Stimulated activated CD4-positive, alpha-beta T cell treated with anti-CD3 and anti-CD28 coated beads, Interleukin-15, amount 100 ng/mL, for 24 hours (primary cell): Measurements from ENCODE around the gene DHX35.

ENCODE experiments used
- DNase-seq: peaks from one replicate; pipeline ENCODE4 v3.0.0-alpha.2; 2020

DHX35 gene, protein sequence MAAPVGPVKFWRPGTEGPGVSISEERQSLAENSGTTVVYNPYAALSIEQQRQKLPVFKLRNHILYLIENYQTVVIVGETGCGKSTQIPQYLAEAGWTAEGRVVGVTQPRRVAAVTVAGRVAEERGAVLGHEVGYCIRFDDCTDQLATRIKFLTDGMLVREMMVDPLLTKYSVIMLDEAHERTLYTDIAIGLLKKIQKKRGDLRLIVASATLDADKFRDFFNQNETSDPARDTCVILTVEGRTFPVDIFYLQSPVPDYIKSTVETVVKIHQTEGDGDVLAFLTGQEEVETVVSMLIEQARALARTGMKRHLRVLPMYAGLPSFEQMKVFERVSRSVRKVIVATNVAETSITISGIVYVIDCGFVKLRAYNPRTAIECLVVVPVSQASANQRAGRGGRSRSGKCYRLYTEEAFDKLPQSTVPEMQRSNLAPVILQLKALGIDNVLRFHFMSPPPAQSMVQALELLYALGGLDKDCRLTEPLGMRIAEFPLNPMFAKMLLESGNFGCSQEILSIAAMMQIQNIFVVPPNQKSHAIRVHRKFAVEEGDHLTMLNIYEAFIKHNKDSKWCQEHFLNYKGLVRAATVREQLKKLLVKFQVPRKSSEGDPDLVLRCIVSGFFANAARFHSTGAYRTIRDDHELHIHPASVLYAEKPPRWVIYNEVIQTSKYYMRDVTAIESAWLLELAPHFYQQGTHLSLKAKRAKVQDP

DNA sequence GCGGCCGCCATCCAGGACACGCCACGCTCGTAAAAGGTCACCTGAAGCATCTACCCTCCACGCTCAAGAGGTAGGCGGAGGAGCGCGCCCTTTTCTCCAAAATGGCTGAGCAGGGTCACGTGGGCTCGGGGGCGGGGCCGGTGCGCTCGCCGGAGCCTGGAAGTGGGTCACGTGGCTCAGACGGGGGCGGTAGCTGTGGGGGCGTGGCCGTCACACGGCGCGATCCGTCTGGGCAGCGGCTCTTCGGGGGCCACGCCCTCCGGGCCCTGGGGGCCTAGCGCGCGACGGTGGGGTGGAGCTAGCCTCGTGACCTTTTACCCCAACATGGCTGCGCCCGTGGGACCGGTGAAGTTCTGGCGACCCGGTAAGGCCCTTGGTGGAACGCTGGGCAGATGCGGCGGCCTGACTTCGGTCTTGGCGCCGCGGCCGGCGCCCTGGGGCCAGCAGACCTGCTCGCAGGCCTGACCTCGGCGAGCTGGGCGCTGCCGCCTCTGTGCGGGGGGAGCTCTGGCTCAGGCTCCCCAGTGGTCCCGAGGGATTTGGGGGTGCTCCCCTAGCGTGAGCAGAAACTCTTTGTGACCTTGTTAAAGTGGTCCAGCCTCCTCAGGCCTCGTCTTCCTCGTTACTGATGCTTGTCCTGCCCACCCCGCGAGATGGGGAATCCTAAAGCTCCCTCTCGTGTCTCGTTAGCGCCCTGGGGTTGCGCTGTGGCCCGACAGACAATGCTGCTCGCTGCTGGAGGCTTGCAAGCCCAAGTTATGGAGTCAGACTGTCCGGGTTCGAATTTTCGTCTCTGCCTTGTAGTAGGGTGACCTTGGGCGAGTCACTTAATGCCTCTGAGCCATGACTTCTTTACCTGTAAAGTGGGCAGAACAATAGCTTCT, at the start of gene DHX35:
DHX35 (plus strand) TSS at position 301 of the 884 bp plus-strand sequence; CDS start at position 325, 24 bp downstream.
- DNase-seq = peak; percentile 99

DNA sequence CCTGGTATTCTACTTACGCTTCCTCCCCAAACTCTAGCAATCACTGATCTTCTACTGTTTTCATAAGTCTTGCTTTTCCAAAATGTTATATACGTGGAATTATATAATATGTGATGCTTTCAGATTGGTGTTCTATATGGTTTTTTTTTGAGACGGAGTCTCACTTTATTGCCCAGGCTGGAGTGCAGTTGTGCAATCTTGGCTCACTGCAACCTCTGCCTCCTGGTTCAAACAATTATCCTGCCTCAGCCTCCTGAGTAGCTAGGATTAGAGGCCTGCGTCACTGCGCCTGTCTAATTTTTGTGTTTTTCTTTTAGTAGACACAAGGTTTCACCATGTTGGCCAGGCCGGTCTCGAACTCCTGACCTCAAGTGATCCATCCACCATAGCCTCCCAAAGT, 46.8 kb upstream of the DHX35 start:
- DNase-seq = no peak

DNA sequence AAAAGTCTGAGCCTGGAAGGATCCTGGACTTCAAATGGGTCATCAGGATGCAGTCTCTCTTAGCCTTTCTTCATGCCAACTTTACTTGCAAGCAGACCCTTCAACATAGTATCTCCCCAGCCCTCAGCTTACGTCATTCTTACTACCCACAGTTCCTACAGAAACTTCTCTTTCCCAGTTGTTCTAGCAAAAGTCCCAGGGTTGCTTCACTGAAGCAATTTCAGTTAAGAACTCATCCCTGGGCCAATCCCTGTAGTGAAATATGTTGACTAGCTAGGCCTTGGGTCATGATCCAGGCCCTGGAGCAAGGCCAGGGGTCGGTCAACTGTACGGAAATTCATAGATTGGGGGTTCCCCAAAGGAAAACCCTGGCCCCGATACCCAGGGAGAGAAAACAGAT, 44.5 kb upstream of the DHX35 start:
- no peak for DNase-seq

DNA sequence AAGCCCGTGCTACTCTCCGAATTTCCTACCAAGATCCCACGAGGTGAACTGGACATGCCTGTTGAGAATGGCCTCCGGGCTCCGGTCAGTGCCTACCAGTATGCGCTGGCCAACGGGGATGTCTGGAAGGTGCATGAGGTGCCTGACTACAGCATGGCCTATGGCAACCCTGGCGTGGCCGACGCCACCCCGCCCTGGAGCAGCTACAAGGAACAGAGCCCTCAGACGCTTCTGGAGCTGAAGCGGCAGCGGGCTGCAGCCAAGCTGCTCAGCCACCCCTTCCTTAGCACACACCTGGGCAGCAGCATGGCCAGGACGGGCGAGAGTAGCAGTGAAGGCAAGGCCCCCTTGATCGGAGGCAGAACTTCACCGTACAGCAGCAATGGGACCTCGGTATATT, 44.0 kb upstream of the DHX35 start:
- no peak for DNase-seq

DNA sequence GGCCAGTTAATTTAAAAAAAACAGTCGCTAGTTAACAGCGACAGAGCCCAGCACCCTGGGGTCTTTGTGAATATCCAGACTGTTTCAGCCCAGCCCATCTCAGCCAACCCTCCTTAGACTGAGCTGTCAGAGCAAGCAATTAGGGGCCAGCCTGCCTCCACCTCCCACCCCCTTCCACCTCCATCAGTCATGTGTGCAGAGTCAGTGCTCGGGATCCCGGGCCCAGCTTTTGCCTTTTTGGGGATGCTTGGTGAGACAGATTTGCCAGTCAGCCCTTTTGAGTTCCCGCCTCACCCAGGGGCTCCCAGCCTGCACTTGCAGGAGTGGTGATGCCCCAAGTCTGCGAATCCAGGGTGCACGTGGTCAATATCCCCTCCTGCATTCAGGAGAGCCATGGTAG, 42.5 kb upstream of the DHX35 start:
- DNase-seq = no peak

DNA sequence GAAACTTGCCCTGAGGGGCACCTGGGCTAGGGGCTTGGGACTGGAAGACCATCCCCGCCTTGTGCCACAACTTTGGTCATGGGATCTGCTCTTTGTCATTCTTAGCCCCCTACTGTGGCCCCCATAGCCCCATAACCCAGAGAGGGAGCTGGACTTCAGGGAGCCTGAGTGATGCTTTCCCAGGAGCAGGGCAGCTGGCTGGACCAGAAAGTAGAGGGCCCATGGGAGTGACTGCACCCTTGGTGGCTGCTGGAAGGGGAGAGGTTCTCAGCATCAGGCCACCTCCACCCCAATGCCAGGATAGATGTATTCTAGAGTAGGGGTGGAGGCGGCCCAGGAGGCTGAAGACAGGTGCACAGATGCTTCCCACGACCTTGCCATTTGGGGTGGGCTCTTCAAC, 41.7 kb upstream of the DHX35 start:
- no peak for DNase-seq

DNA sequence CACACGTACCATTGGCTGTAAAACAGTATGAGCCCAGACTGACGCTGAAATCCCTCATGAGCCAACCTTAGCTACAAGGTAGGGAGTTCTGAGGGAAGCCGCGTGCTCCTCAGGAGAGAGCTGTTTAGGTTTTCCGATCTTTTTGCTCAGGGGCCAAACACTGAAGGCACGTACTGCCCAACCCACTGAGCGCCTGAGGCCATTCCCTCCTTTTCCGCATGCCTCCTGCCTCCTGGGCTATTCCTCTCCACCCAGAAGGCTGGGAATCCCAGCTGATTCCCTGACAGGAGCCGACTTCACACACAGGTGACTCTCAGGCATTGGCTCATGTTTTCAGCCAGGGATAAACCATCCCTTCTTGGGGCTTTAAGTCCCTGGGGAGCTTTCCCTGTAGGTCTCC, 41.3 kb upstream of the DHX35 start:
- DNase-seq = no peak

DNA sequence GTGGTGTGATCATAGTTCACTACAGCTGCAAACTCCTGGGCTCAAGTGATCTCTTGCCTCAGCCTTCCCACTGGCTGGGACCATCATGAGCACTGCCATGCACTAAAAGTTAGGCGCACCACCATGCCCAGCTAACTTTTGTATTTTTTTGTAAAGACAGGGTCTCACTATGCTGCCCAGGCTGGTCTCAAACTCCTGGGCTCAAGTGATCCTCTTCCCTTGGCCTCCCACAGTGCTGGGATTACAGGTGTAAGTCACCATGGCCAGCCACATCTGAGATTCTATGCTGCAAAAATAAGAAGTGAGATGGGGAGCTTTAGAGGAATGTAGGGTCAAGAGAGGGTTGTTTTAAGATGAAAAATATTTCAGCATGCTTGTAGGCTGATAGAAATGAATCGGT, 37.4 kb upstream of the DHX35 start:
- no peak for DNase-seq

DNA sequence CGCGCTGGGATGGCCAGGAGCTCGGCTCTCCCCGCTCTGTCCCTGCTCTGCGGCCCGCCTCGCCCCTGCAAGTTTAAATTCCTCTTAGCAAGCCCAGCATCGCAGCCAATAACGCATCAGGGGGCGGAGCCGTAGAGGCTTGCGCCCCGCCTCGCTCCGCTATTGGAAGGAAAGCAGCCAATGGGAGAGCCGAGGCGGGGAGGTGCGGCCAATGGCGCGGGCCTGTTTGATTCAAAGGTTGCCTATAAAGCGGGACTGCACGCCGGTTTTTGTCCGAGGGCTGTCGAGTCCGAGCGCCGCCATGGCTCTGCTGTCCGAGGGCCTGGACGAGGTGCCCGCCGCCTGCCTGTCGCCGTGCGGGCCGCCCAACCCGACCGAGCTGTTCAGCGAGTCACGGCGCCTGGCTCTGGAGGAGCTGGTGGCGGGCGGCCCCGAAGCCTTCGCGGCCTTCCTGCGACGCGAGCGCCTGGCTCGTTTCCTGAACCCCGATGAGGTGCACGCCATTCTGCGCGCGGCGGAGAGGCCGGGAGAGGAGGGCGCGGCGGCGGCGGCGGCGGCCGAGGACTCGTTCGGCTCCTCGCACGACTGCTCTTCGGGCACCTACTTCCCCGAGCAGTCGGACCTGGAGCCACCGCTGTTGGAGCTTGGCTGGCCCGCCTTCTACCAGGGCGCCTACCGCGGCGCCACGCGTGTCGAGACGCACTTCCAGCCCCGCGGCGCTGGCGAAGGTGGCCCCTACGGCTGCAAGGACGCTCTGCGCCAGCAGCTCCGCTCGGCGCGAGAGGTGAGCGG, 35.8 kb upstream of the DHX35 start, which contains the start of gene FAM83D:
FAM83D (plus strand) TSS at position 276 of the 792 bp plus-strand sequence; CDS start at position 302, 26 bp downstream.
- peak; percentile 97 for DNase-seq

DNA sequence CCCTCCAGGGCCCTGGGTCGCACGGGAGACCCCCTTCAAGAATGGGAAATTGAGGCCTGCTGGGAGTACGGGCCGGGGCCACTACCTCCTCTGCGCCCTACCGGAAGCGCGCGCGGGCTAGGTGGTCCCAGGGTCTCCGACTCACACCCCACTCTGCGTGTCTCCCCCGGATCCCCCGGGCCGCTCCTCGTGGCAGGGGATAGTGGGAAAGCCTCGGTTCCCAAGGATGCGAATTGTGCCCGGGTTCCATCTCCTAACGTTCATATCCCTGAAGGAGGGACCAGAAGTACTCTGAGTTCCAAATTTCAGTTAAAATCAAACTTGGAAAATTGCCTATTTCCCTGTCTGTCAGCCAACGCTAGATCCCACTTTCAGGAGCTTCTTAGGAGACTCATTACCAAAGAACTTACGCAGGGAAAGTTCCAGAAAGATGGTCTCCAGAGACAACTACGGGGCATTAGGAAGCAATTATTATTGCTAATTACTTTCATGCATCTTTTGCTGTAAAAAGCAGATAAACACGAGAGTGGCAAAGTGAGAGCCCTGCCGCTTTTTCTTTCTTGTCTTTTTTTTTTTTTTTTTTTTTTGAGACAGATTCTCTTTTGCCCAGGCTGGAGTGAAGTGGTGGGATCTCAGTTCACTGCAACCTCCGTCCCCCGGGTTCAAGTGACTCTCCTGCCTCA, 35.1 kb upstream of the DHX35 start:
- peak; percentile 36 for DNase-seq

DNA sequence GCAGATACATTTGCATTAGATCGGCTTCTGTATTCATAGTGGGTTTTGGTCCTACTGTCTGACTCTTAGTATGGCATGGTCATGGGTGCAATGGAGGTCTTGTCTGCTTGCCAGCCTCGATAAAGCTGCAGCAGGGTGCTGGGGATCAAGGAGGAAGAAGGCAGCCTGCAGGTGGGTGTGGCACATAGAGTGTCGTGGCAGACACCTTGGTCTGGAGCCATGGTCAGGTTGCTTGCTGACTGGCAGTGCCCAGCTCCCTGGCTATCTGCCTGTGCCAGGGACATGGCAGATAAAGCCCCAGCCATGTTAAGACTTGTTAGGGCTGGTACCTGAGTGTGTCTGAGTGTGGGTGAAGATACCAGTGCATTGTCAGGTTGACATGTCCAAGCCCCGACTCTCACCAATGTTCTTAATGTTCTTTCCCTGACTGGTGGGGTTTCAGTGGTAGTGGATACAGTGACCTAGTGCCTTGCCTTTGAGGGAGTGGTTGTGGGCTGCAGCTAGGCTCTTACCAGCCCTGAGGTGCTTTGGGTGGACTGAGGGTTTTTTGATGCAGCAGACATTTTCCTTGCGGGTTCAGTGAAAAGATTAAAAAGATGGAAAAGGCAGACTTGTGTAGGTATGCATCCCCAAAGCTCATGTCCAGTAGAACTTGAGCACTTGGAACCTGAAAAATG, 34.1 kb upstream of the DHX35 start:
- no peak for DNase-seq

DNA sequence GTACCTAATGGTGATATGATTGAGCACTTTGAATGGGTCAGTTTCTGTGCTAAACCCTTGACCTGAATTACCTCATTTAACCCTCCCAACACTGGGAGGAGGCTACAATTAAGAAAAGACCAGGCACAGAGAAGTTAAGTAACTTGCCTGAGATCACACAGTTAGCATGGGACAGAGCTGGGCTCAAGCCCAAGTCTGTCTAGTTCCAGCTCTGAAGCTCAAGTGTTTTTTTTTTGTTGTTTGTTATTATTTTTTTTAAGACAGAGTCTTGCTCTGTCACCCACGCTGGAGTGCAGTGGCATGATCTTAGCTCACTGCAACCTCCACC, 31.9 kb upstream of the DHX35 start:
- no peak for DNase-seq

DNA sequence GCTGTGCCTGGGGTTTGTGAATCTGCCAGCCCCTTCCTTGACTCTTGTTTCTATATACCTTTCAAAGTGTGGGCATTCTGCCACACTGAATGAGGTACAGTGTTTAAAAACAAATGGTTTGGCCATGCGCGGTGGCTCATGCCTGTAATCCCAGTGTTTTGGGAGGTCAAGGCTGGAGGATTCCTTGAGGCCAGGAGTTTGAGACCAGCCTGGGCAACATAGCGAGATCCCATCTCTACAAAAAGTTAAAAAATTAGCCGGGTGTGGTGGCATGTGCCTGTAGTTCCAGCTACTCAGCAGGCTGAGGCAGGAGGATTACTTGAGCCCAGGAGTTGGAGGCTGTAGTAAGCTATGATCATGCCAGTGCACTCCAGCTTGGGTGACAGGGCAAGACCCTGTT, 30.2 kb upstream of the DHX35 start:
- DNase-seq = no peak

DNA sequence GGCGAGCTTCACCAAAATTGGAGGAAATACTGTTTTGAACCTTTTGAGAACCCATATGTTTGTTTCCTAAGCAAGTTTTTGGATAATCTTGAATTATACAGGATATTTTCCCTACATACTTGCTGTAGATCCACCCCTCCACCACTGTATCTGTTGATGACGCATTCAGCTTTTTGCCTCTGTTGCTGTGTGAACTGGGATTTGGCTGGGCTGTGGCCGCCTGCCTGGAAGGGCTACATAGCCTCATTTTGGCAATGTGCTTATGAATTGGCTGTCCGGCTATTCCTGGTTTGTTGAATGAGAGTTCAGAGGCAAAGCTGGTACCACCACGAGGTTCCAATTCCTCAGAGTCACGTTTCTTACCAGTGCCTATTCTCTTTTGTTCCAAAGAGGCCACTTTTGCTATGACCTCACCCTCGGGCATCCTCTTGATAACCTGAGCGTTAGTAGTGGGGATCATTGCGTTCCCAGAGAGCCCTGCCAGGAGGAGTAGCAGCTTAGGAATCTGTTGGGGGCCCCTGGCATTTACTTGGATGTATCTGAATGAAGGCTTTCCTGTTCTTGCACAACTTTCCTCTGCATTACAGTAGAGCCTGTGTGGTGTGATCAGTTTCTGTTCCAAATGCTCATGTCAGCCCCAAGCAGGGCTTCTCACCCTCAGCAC, 29.6 kb upstream of the DHX35 start:
- no peak for DNase-seq

DNA sequence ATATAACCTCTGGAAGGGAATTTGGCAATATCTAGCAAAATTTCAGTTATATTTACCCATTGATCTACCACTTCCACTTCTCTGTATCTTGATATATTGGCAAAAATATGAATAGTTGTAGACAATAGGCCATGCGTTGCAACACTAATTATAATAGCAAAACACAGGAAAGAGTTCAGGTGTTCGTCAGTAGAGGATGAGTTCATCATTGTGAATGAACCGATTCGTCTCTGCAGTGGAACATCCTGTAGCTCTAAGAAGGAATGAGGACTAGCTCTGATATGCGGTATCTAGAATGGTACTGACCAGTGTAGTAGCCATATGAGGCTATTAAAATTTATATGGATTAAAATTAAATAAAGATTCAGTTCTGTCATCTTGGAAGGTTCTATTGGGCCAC, 27.6 kb upstream of the DHX35 start:
- no peak for DNase-seq

DNA sequence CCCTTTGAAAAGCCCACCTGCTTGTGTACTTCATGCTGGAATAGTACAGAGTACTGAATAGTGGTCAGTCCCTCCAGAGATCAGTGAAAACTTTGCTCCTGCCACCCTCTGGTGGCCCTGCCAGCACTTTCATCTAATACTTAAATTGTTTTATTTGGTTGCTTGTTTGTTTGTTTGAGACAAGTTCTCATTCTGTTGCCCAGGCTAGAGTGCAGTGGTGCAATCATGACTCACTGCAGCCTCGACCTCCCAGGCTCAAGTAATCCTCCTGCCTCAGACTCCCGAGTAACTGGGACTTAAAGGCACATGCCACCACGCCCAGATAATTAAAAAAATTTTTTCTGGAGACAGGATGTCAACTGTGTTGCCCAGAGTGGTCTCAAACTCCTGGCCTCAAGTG, 26.9 kb upstream of the DHX35 start:
- no peak for DNase-seq

DNA sequence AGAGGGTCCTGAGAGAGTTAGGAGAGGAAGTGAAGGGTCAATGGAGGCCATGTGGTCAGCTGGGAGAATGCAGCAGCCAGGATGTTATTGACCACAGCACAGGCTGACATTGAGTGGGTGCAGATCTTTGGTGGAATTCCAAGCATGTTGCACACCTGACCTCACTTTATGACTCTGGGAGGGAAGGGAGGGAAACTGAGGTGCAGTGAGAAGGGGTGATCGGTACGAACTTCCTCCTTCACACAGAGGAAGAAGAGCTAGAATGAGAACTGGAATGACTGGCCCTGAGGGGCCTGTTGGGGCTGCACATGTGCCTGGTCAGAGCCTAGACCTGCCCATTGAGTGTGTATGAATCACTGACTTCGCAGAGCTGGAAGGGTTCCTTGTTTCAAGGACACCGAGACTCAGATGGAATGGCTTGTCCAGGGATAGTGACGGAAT, 26.2 kb upstream of the DHX35 start:
- no peak for DNase-seq

DNA sequence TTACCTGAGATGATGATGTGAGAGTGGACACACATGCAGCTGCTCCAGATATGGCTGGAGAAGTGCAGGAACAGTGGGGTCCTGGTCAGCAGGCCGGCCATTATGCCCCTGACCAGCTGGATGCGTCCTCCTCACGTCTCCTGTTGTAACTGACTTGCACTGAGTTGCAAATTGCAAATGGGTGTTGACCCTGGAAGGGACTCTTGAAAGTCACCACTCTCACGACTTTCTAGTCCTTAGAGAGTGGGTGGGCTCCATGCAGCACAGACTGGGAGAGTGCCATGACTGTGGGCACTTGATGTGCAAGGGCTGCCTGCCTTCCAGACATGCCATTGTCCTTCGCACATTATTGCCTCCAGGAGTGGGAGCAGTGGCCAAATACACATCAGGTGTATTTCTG, 25.1 kb upstream of the DHX35 start:
- DNase-seq = no peak

DNA sequence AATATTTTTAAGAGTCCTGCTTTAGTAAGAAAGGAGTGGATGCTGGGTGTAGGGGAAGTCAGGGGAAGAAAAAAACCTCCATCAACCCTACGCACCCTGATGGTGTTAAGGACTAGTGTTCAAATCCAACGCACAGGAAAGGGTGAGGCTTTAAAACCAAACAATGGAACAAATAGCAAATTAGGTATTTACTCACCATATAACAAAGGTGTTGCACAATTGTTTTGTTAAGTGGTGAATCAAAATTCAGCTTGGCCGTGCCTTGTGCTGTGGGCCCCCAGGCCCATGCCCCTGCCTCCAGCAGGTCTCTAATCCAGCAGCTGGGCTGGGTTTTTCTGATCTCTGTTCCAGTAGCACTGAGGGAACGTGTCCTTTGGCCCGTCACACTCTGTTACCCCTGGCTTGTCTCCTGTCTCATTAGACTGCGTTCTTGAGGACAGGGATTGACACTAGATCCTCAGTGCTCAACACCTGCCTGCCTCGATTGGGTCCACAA, 24.1 kb upstream of the DHX35 start:
- no peak for DNase-seq

DNA sequence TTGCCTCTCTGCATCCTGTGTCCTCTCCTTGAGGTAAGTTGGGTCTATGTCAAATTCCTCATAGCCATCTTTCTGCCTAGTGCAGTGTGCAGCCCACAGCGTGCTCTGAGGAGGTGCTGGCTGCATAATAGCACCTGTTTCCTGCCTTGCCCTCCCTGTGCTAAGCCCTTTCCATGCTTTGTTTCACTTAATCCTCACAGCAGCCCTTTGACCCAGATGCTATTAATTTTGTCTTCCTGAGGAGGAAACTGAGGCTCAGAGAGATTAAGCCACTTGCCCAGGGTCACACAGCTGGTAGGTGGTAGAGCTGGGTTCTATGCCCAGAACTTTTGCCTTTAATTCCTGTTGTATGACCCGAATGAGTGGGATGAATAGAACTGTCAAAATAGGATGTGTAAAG, 22.5 kb upstream of the DHX35 start:
- DNase-seq = no peak

DNA sequence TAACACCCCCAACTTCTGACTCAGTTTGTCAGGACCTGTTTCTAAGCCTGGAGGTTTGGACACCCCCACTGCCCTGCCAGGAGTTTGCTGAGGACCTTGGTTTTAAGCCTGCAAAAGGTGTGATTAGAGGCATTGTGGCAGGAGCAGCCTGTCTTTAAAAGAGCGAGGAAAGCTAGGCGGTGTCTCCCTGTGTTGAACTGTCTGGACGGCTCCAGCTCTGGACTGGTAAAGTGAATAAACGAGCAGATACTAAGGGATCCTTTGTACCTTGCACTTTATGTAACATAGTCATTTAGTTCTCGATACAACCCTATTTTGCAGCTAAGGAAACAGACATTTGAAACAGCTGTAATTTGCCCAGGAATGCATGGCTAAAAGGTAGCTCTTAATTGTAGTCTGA, 21.5 kb upstream of the DHX35 start:
- no peak for DNase-seq
